GM18907 (cell line): Measurements from ENCODE around the gene ACBD4.
"Not testable (repeated sequence)": the region's sequence is repeated elsewhere in the genome, so short reads cannot be mapped to it uniquely, and the experiment has no call there.

ENCODE experiments used
- ATAC-seq: cut with Tn5 transposase; IDR thresholded peaks from one replicate; pipeline ENCODE4 v1.9.1; 2021; ENCODE audit warnings: mild to moderate bottlenecking, moderate library complexity; ENCODE audit not compliant: unreplicated experiment

Gene ACBD4

DNA sequence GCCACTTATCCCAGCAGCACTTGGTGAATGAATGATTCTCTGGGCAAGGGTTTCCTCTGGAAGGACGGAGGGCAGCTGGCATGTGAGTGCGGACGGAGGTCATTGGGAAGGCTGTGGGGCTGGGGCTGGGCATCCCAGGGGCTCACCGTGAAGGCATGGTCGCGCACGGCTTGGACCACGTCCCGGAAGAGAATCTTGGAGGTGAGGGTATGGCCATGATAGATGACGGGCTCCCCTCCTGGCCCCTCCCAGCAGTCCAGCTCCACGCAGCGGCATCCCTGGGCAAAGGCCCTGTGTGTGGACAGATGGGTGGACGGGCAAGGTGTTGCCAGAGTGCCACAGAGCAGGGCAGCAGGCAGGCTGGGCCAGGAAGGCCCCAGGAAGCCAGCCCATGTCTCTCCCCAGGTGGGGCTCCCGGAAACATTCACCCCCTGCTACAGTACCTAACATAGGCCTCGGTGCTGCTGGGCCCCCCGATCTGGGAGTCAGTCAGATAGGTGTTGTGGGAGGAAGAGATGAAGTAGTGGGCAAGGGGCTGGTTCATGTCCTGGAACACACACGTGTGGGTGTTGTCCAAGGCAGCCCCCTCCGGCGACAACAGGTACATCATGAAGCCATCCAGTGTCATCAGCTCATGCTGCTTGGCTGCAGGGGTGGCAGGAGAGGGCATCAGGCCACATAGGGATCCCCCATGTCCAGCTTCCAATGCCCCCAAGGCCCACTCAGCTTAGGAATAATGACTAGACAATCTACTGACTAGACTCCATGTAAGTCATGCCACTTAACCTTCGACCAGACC, 17.4 kb upstream of the ACBD4 start:
- ATAC-seq: no peak

DNA sequence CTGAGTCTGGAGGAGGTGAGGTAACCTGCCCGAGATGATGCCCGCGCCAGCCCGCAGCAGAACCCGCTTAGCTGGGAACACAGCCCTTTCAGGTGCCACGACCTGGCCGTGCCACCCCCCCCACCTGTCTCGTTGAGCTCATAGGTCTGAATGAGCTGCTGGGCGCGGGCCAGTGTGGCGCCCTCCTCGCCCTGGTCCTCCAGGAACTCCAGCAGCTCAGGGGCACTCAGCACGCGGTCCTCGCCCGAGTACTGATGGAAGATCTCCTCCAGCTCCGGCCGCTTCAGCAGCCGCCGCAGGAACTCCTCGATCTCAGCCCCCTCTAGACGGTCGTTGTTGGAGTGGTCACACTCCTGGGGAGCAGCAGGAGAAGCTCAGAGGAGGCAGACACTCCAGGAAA, 16.8 kb upstream of the ACBD4 start:
- ATAC-seq: no peak

DNA sequence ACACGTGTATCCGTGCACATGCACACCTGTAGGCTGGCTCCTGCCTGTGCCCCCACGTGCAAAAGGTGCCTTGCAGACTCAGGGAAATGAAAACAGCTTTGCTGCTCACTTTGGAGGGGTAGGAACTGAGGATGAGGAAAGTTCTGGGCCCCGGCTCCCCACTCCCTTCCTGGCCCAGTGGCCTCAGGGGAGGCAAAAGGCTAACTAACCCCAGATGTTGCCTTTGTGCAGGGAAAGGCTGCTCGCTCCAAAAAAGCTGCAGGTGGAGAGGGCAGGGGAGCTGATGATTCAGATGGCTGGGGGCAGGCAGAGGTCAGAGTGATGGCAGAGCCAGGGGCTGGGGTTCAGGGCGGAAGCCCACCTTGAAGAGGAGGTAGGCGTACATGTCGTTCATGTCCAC, 15.5 kb upstream of the ACBD4 start:
- ATAC-seq: no peak

DNA sequence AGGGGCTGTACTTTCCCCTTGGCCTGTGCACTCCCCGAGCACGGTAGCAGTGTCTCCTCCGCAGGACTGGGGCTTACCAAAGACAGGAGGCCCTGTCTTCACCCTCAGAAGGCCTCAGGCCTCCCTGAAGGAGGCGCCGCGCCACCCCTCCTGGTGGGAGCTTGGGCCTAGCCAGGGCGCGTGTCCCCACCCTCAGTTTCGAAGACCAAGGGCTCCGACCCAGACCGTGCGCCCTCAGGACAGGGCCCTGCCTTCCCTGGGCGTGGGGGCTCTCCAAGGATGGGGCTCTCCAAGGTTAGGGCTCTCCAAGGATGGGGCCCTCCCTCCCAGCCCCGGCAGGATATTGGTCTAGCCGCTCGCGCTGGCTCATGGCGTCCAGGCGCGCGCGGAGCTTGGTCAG, 14.9 kb upstream of the ACBD4 start:
- ATAC-seq: no peak

DNA sequence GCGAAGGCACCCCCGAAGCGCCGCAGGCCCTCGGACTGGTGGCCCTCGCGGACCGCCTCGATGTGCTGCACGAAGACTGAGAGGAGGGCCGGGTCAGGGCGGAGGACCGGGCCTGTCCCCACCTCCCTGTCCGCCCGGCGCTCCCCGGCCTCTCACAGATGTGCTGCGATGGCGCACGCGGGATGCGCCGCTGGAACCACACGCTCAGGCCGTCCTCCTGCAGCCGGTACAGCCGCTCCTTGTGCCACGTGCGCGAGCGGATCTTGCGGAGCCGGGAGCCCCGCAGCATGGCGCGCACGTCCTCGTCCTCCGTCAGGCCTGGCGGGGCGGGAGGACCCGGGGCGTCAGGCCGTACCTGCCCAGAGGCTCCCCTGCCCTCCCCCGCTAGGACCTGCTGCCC, 14.4 kb upstream of the ACBD4 start:
- no peak for ATAC-seq

DNA sequence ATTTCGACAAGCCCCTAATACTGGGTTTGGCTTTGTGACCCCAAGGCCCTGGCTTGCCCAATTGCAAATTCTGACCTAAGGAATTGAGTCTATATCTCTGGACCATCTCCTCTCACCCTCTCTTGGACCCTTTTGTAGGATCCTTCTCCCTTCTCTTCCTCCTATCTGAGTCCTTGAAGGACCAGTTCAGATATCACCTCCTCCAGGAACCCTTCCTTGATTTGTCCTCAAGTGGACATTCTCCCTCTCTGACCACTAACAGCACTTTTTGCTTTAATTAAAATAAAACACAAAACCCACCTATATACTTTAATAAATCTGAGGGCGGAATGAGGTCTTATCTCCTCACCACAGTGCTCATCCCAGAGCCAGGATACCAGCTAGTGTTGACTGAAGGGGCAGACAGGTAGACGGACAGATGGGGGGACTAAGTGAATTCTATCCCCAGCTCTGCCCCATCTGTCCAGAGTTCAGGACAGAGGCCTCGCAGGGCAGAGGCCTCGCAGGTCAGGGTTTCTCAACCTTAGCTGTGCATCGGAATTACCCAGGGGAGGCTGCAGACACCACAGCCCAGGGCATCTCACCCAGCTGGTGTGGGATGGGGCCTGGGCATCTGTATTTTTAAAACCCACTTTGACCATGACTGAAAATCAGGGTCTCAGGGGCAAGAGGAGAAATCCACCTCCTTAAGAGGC, 12.3 kb upstream of the ACBD4 start:
- no peak for ATAC-seq

DNA sequence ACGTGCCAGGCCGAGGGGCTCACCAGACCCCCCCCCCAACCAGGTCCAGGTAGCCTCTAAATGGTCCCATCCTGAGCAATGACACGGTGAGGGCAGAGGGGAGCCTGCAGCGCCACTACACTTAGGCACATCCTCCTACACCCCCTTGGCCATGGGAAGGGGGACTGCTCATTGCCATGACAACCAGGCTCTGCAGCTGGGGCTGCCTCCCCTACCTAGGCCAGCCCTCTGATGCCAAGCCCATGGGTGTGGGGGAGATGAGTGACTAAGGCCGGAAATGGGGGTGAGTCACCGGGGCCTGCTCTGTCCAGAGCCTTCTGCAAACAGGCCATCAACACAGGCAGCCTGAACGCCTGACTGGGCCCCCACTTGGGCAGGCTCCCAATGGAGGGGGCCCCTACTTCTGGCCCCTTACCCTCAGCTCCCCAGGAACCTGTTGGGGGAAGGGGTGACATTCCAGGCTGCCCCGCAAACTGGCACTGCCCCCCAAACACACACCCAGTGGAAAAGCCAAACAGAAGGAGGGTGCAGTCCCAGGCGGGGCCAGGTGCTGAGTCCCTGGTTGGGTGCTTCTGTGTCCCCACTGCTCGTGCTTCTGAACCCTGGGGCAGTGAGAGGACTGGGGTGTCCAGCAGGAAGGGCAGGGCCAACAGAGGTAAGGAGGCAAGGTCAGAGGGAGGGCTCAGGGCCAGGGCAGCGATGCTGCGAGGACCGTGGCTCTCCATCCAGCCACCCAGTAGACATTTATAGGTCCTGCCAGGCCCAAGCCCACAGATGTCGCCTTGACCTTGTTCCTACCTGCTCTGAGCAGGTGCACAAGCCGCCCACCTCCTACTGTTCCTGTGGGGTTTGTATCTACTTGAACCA, 11.3 kb upstream of the ACBD4 start:
- ATAC-seq: no peak

DNA sequence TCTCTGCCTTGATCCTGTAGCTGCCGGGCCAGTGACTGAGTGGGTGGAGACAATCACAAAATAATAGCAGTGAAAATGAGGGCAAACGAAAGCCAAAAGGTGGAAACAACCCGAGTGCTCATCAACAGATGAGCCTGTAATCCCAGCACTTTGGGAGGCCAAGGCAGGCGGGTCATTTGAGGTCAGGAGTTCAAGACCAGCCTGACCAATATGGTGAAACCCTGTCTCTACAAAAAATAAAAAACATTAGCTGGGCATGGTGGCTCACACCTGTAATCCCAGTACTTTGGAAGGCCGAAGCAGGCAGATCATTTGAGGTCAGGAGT, 10.7 kb upstream of the ACBD4 start:
- not testable (repeated sequence) for ATAC-seq

DNA sequence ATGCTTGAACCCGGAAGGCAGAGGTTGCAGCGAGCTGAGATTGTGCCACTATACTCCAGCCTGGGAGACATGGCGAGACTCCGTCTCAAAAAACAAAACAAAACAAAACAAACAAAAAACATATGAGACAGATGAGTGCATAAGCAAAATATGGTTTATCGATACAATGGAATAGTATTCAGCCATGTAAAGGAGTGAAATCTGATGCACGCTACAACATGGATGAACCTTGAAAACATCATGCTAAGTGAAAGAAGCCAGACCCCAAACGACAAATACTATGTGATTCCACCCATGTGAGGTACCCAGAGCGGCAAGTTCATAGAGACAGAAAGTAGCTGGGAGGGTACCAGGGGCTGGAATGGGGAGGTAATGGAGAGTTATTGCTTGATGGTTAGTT, 10.0 kb upstream of the ACBD4 start:
- ATAC-seq: no peak

DNA sequence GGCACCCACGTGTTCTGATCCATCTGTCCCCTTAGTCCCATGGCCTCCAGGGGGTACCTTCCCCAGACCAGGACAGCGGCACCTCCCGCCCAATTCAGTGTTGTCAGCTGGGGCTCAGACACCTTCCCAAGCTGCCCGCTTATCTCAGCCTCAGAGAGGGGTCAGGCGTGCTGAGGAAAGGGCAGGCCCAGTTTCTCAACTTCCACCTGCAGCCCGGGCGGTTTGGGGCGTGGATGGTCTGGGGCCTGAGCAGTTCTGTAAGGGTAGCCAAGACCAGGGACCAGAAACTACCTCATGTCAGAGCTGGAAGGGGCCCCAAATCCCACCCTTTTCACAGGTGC, 8.3 kb upstream of the ACBD4 start:
- ATAC-seq: no peak

DNA sequence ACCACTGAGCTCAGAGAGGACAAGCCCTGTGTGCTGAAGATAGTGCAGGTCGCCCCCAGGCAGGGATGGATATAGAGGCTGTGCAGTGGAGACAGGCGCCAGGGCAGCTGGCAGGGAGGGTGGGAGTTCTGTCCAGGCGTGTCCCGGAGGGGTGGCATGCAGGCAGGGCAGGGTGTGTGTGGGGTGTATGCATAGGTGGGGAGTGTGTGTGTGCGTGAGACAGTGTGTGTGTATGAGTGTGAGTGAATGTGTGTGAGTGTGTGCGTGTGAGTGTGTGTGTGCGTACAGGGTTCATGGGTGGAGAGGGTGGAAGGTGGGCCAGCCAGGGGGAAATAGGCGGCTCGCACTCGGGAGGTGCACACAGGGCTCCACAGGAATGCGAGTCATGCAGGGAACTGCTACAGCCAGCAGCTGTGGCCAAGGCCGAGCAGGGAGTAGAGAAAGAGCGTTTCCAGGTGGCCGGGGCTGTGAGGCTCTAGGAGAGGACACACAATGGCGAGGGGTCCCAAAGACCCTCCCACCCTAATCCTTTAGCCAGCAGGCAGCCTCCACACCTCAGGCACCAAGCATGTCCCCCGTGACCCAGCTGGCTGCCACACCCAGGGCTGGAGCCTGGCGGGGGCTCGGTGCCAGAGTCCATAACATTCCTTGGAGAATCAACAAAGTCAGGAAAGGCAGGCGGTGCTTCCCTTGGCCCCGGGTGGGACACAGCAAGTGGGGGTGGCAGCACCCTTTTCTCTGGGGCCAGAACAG, 7.8 kb upstream of the ACBD4 start:
- no peak for ATAC-seq

DNA sequence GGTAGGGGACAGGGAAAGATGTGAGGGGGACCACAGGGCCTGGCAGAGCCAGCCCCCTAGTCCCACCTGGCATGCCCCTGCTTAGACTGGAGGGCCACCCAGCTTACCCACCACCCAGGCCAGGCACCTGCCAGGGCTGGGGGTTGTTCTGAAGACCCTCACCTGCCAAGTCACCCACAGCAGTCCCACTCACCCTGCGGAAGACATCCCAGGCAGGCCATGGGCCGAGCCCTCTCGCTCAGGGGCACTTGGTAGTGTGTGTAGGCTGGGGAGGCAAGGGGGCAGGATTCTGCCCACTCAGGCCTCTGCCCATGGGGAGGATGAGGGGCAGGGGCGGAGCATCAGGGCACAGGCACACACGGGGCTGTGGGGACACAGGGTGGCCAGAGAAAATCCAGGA, 7.2 kb upstream of the ACBD4 start:
- no peak for ATAC-seq

DNA sequence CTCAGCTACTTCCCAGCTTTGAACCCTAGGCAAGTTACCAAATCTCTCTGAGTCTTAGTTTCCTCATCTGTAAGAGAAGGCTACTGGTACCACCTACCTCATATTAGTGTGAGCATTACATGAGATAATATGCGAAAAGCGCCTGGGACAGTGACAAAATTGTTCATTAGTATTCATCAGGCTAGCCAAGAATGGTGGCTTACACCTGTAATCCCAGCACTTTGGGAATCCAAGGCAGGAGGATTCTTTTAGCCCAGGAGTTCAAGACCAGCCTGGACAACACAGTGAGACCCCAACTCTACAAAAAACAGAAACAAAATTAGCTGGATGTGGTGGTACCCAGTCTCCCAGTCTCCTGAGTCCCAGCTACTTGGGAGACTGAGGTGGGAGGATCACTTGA, 6.5 kb upstream of the ACBD4 start:
- no peak for ATAC-seq

DNA sequence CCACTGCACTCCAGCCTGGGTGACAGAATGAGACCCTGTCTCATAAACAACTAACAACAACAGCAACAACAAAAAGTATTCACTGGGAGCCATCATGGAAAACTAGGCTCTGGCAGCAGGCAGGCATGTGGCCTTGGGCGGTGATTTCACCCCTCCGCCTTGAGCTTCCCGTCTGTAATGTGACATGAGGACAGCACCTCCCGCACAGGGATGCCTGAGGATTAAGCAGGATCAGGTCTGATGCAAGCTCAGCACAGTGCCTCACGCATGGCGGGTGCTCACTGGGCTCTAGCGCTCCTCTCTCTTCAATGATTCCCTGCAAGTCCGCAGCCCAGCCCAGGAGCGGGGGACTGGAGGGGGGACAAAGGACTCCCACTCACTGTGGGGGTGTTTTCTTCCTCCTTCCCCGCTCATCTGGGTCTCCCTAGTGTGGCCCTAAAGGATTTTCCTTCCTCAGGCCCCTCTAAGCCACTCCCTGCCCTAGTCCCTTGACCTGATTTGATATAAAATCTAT, 6.0 kb upstream of the ACBD4 start:
- no peak for ATAC-seq

DNA sequence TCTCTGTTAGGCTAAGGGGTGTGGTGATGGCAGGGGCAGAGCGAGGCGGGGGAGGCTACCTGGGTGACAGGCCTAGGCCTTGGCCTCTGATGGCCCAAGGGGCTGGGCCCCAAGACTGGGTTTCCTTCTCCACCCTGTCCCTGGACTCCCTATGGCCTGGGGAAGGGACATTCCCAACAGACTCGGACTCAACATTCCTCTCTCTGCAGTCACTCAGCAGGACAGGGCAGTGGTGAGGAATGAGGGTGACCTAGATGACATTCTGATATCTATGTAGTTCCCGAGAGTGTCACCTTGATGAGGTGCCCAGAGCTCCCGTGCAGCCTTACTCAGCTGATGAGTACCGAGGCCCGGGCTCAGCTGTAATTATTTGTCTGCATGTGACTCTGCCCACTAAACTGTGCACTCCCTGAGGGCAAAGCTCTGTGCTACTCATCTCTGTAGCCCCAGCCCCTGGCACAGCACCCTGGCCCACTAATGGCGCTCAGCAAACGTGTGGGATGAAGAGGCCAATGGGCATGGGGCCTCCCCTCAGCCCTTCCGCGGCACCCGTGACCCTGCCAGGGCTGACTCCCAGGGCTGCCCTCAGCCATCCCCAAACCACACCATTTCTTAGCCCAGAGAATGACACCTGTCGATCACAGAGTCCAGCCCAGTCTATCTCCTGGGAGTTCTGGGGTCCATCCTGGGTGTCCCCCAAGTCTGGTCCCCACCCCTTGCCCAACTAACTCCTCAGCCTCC, 5.4 kb upstream of the ACBD4 start:
- no peak for ATAC-seq

DNA sequence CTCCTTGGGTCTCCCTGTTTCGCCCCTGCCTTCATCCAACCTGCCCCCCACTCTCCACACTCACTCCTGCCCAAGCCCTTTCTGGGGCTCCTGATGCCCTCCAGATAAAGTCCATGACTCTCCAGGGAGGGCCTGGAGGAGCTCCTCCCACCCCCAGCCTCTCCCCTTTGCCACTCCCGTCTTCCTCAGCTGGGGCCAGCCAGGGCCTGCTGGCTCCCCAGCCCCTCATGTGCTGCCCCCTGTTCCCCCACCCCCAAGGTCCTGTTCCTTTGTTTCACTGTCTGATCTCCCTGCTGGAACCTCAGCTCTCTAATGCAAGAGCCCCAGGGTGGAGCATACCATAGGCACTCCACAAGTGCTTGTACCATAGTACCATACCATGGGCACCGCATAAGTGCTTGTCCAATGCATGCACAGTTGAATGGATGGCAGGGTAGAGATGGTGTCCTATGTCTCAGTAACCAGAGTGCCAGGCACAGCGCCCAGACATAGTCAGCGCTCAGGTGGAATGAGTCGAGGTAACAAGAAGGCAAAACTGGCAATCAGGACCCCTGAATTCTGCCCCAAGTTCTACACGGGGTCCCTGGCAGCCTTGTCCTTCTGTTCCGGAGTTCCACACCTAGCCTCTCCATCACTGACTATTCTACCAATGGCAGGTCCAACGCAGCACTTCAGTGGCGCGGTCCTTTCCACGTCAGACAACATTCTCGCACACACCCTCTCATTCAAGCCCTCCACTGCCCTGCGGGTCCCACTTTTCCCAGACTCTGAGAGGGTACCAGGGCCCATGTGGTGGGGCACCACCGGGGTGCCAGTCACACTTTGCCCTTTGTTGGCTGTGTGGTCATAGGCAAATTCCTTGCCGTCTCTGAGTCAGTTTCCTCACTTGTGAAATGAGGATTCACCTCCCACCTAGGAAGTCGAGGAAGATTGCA, 4.5 kb upstream of the ACBD4 start:
- ATAC-seq: no peak

DNA sequence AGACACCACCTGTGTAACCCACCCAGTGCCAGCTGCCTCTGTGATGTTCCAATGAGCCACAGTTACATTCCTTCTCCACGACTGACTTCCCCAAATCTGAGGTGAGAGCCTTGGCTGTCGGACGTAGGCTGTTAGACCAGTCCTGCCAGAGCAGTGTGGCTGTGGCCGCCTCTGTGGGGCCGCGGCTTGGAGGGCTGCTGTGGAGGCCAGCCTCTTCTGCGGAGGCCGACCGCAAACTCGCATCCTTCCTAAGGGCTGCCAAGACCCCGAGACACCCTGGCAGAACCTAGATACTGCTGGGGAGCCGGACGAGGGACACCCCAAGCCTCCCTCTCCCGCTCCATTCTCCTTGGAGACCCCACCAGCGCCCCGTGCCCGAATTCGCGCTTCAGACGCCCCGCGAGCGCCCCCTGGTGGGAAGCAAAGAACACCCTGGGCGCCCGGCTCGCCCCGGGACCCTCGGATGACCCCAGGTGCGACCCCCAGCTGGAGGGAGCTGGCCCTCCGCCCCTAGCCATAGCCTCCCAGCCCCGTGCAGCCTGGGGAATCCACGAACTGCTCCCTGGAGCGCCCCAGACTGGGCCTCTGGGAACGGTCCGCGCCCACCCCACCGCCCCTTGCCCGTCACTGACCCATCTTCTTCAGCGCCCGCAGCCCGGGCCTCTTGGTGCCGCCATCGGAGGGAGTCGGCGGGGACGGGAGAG, 3.7 kb upstream of the ACBD4 start:
- no peak for ATAC-seq

DNA sequence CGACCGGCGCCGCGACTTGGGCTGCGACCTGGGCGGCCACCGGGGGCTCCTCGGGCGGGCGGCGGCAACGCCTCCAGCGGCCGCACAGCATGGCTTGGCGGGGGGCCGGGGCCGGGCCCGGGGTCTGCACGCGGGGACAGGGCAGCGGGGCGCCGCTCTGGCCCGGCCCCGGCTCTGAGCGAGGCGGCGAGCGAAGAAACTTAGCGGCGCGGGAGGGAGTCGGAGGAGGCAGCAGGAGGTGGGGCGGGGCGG, 3.2 kb upstream of the ACBD4 start, which contains the start of gene PLCD3:
Gene PLCD3, minus strand, starts transcription at position 196 of the 252 bp plus-strand sequence. Its CDS starts 105 bp downstream, at position 91.
- ATAC-seq: no peak
